Psoas muscle (tissue), 8 donors: Measurements from ENCODE around the gene ANGPT4. TPM values are rescaled to one million over a fixed set of nuclear protein-coding genes. Genes with fewer than 3 reads are reported as not detected.

Experiments
- ATAC-seq, 4 donors: fragments of 200-7000 bp; cut with Tn5 transposase; one replicate each; pipeline ENCODE4 v1.9.1; 2020; ENCODE audit warnings: moderate library complexity in 3 of 4, mild to moderate bottlenecking in 2 of 4
- DNase-seq, 2 donors: peaks; one replicate each; pipeline ENCODE4 v3.0.0-alpha.2; 2020
- H3K27ac ChIP-seq: fragments of 200-600 bp; one replicate; pipeline ENCODE4 v1.8.0; 2022
- H3K27me3 ChIP-seq, 3 donors: fragments of 200-600 bp in 1 of 3; one replicate each; pipeline versions ENCODE4 v1.6.1 to v1.8.0; 2013 to 2022; ENCODE audit warnings: low read length in 2 of 3, mild to moderate bottlenecking in 2 of 3, moderate library complexity in 1 of 3; ENCODE audit not compliant: insufficient read depth in 3 of 3
- H3K36me3 ChIP-seq, 2 donors: fragments of 200-600 bp in 1 of 2; one replicate each; pipeline versions ENCODE4 v1.6.1 to v1.8.0; 2013 to 2022; ENCODE audit warnings: low read depth in 1 of 2, mild to moderate bottlenecking in 1 of 2, moderate library complexity in 1 of 2; ENCODE audit not compliant: insufficient read depth in 1 of 2
- H3K4me1 ChIP-seq: fragments of 200-600 bp; one replicate; pipeline ENCODE4 v1.8.0; 2022
- H3K4me3 ChIP-seq: fragments of 200-600 bp; one replicate; pipeline ENCODE4 v1.8.0; 2022; ENCODE audit warnings: mild to moderate bottlenecking
- H3K9me3 ChIP-seq: fragments of 200-600 bp; one replicate; pipeline ENCODE4 v1.8.0; 2022
- WGBS, 3 donors: extraction: QIAGEN DNeasy Blood & Tissue Kit; methylation state at CpG; one replicate each; pipeline versions ENCODE4 v1.1.6 to v1.1.7; 2013; 5-methylcytosine and 5-hydroxymethylcytosine counted together
- intact Hi-C, 2 donors: fragments of 100-400 bp; cut with DNase I; formaldehyde crosslinking; loops; one replicate each; pipeline versions ENCODE4 v1.11.0 to v1.14.2; 2022
- polyA plus RNA-seq, 3 donors: library from polyadenylated mRNA; stranded (reverse); fragments of 200-250 nt; gene quantifications; one replicate each; pipeline ENCODE4 v1.2.3, GENCODE V29; 2013
- total RNA-seq, 4 donors: library from RNA; stranded (reverse); fragmentation: NEBNext Ultra II Directional in 2 of 4; extraction: Animal tissue kit (Norgen Biotek cat#: 25700) in 2 of 4; gene quantifications; one replicate each; pipeline versions ENCODE4 v1.2.1 to v1.2.4, GENCODE V29; 2021 to 2023
- TF ChIP-seq, protein P1 (sequence below): fragments of 200-600 bp; IDR thresholded peaks from one replicate; pipeline ENCODE4 v1.8.0; 2022; ENCODE audit warnings: antibody characterized with exemption
- donor health status: healthy with polysubstance abuse.
- donor health status: DM: no; HTN: no; CAD: no; lungs with moderate emphysema.
- donor health status: Bipolar disorder and iron deficiency.
- donor health status: healthy.
- donor health status: DM: yes; HTN: yes; CAD: no.
- donor health status: DM: no; HTN: no; CAD: no.
- donor health status: DM: no; HTN: no; CAD: no.
- donor health status: DM: yes; HTN: yes; CAD: no.

The ANGPT4 gene
- total and polyA plus RNA-seq, 7 donors: 0.03 to 0.14 (median 0.06) TPM; not detected in 2

GRCh38 chr20:961768-962167 is 45.6 kb upstream of the ANGPT4 start:
- no peak for DNase-seq
- H3K36me3 ChIP-seq: no peaks in the 10 kb centered on the region
- ATAC-seq: no peak
- no peak overlapping the region for H3K4me3 ChIP-seq
- intact Hi-C loops: no loop called here
- peaks cover 0 to 33% (median 7%) of the 10 kb centered on the region in 3 donors for H3K27me3 ChIP-seq
- H3K9me3 ChIP-seq: no peaks in the 10 kb centered on the region
- TF ChIP-seq, protein P1, sequence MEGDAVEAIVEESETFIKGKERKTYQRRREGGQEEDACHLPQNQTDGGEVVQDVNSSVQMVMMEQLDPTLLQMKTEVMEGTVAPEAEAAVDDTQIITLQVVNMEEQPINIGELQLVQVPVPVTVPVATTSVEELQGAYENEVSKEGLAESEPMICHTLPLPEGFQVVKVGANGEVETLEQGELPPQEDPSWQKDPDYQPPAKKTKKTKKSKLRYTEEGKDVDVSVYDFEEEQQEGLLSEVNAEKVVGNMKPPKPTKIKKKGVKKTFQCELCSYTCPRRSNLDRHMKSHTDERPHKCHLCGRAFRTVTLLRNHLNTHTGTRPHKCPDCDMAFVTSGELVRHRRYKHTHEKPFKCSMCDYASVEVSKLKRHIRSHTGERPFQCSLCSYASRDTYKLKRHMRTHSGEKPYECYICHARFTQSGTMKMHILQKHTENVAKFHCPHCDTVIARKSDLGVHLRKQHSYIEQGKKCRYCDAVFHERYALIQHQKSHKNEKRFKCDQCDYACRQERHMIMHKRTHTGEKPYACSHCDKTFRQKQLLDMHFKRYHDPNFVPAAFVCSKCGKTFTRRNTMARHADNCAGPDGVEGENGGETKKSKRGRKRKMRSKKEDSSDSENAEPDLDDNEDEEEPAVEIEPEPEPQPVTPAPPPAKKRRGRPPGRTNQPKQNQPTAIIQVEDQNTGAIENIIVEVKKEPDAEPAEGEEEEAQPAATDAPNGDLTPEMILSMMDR: no peak
- 11 to 29% (median 26%) methylated on average over 2 of the region's 2 CpGs for WGBS, 3 donors
- no peaks in the 10 kb centered on the region for H3K4me1 ChIP-seq
- no peak overlapping the region for H3K27ac ChIP-seq

DNA sequence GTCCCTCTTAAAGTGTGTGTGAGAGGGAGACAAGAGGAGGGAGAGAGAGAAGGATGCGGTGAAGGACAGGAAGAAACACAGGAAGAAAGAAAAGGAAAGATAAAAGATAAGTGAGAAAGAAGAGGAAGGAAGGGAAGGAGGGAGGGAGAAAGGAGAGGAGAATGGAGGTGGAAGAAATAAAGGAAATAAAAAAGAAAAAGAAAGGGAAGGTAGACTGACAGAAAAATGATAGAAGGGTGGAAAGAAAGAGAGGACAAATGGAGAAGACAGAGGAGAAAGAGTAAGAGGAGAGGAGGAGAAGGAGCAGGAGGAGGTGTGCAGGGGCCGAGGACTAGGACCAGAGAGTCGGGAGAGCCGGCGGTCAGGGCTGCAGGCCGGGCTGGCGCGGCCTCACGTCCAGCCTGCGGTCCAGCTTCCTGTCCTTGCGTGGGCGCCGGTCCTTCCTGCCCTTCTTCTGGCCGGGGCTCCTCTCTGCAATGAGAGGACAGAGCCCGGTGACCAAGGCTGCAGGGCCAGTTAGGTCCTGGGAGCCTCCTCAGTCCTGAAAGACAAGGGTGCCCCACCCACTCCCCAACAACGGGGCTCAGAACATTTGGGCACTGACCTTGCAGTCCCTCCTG is 44.0 kb upstream of the ANGPT4 start:
- Histone ChIP-seq H3K36me3 (no peaks in the 10 kb centered on the region), H3K9me3 (no peaks in the 10 kb centered on the region), H3K4me3 (no peak overlapping the region), H3K4me1 (no peaks in the 10 kb centered on the region), H3K27me3 (peaks cover 0 to 30% (median 4%) of the 10 kb centered on the region in 3 donors), H3K27ac (no peak overlapping the region)
- no peak for ATAC-seq
- intact Hi-C loops: loop anchor here in 1 of 2 donors (10.0 kb wide), 2 partner anchors 225 to 255 kb away; partner anchors contain the start of gene TMEM74B
- TF ChIP-seq, protein P1: no peak
- 62 to 82% (median 65%) methylated on average over 15 to 16 of the region's 16 CpGs for WGBS, 3 donors
- no peak for DNase-seq

DNA sequence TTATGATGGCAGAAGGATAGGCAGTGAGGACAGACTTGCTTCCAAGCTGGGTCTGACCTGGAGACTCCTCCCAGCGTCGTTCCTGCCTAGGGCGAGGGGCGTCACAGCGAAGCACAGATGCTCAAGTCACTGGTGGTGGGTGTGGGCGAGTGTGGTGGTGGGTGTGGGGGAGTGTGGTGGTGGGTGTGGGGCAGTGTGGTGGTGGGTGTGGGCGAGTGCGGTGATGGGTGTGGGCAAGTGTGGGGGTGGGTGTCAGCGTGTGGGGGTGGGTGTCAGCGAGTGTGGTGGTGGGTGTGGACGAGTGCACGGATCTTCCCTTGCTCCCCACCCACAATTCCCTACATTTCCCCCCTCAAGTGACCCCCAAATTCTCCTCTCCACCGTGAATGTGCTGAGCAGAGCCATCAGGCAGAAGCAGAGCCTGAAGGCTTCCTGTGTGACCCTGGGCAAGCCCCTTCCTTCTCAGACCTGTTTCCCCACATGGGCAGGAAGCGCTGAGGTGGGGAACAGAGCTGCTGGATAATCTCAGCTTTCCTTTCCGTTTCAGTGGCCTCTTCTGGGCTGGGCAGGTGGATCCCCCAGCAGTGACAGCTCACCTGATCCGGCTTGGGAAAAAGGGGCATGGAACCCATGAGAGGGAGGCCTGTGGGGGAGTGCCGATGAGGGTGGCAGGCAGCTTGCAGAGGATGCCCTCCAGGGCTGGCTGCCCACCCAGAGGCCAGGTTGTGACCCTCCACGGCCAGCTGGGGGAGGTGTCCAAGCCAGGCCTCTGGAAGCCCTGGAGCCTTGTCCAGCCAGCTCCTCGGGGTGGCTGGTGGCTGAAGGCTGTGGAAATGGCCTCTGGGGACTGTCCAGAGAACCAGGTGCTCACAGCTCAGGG is 43.0 kb upstream of the ANGPT4 start:
- no peak overlapping the region for H3K27ac ChIP-seq
- WGBS, 3 donors: 47 to 59% (median 52%) methylated on average over 17 to 19 of the region's 19 CpGs
- ATAC-seq (no peak), DNase-seq (no peak)
- intact Hi-C loops: loop anchor here in 1 of 2 donors (10.0 kb wide), 2 partner anchors 226 to 256 kb away; partner anchors contain the start of gene TMEM74B
- peaks cover 0 to 26% (median 2%) of the 10 kb centered on the region in 3 donors for H3K27me3 ChIP-seq
- no peaks in the 10 kb centered on the region for H3K36me3 ChIP-seq
- H3K9me3 ChIP-seq: no peaks in the 10 kb centered on the region
- no peaks in the 10 kb centered on the region for H3K4me1 ChIP-seq
- TF ChIP-seq, protein P1: no peak
- no peak overlapping the region for H3K4me3 ChIP-seq

DNA sequence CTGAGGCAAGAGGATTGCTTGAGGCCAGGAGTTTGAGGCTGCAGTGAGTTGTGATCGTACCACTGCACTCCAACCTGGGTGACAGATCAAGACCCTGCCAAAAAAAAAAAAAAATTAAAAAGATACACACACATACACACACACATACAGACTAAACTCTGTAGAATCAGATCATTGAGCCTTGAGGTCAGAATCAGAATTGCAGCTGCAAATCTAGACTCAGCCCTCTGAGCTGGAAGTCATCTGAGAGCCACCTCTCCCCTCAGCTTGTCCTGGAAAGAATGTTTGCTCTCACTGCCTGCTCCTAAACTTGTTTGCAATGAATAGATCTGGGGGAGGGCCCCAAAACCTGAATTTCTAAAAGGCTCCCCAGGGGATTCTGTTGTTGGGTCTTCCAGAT is 41.4 kb upstream of the ANGPT4 start:
- no peaks in the 10 kb centered on the region for H3K36me3 ChIP-seq
- ATAC-seq (no peak), DNase-seq (peak in 1 of 2 donors; percentile 6)
- no peak overlapping the region for H3K4me3 ChIP-seq
- H3K27ac ChIP-seq: no peak overlapping the region
- H3K27me3 ChIP-seq: peaks cover 0 to 29% (median 0%) of the 10 kb centered on the region in 3 donors
- no peaks in the 10 kb centered on the region for H3K4me1 ChIP-seq
- WGBS, 3 donors: 78 to 90% (median 87%) methylated on average over 1 of the region's 1 CpG
- no peaks in the 10 kb centered on the region for H3K9me3 ChIP-seq
- TF ChIP-seq, protein P1: no peak
- intact Hi-C loops: loop anchor here (2.0 to 10.0 kb wide), 3 partner anchors 141 to 257 kb away; partner anchors contain the start of gene TMEM74B (in 1 of the 2)
